Heart right ventricle (tissue), 16 donors: ENCODE data around the gene METTL22. TPM values are rescaled to one million over a fixed set of nuclear protein-coding genes. Genes with fewer than 3 reads are reported as not detected.

ENCODE experiments used
- ATAC-seq, 8 donors: fragments of 200-7000 bp; cut with Tn5 transposase; one replicate each; pipeline ENCODE4 v1.9.1; 2020; ENCODE audit warnings: mild to moderate bottlenecking in 8 of 8, moderate library complexity in 8 of 8, moderate number of reproducible peaks in 1 of 8
- DNase-seq, 2 donors: peaks; one replicate each; pipeline ENCODE4 v3.0.0-alpha.2; 2020
- H3K27ac ChIP-seq, 10 donors: fragments of 200-600 bp; sonication (generic) in 2 of 10; one replicate each; pipeline versions ENCODE4 v1.5.0 to v1.8.0; 2020 to 2022; ENCODE audit warnings: mild to moderate bottlenecking in 3 of 10
- H3K27me3 ChIP-seq, 7 donors: fragments of 200-600 bp; one replicate each; pipeline ENCODE4 v1.8.0; 2021 to 2022; ENCODE audit warnings: mild to moderate bottlenecking in 2 of 7
- H3K36me3 ChIP-seq, 9 donors: fragments of 200-600 bp; sonication (generic) in 1 of 9; one replicate each; pipeline versions ENCODE4 v1.5.0 to v1.8.0; 2020 to 2022; ENCODE audit warnings: mild to moderate bottlenecking in 2 of 9
- H3K4me1 ChIP-seq, 9 donors: fragments of 200-600 bp; sonication (generic) in 1 of 9; one replicate each; pipeline versions ENCODE4 v1.5.0 to v1.8.0; 2020 to 2022; ENCODE audit warnings: mild to moderate bottlenecking in 4 of 9
- H3K4me3 ChIP-seq, 10 donors: fragments of 200-600 bp; sonication (generic) in 2 of 10; one replicate each; pipeline versions ENCODE4 v1.5.0 to v1.8.0; 2020 to 2022; ENCODE audit warnings: mild to moderate bottlenecking in 7 of 10, moderate library complexity in 2 of 10
- H3K9me3 ChIP-seq, 11 donors: fragments of 200-600 bp in 10 of 11; sonication (generic) in 2 of 11; one replicate each; pipeline versions ENCODE4 v1.5.0 to v1.8.0; 2013 to 2022; ENCODE audit warnings: mild to moderate bottlenecking in 2 of 11, control low read depth in 1 of 11, moderate library complexity in 1 of 11
- CTCF ChIP-seq, 9 donors: fragments of 200-600 bp; sonication (generic) in 2 of 9; IDR thresholded peaks; one replicate each; pipeline versions ENCODE4 v1.5.0 to v1.8.0; 2021 to 2022; ENCODE audit warnings: antibody characterized with exemption in 9 of 9, mild to moderate bottlenecking in 5 of 9, moderate library complexity in 1 of 9
- WGBS, 2 donors: extraction: QIAGEN DNeasy Blood & Tissue Kit; methylation state at CpG; one replicate each; pipeline ENCODE4 v1.1.7; 2013; ENCODE audit warnings: inconsistent platforms in 1 of 2; 5-methylcytosine and 5-hydroxymethylcytosine counted together
- intact Hi-C, 10 donors: fragments of 100-400 bp; cut with DNase I; formaldehyde crosslinking; loops; one replicate each; pipeline versions ENCODE4 v1.11.1 to v1.14.2; 2022
- long read RNA-seq, 3 donors: library from polyadenylated mRNA; unstranded; transcript quantifications; one replicate each; pipeline ENCODE4 v2.0.0, GENCODE V29; 2020 to 2021
- polyA plus RNA-seq, 2 donors: library from polyadenylated mRNA; stranded (reverse); fragments of 200-250 nt; gene quantifications; one replicate each; pipeline ENCODE4 v1.2.3, GENCODE V29; 2013
- total RNA-seq, 10 donors: library from RNA; stranded (reverse); fragmentation: NEBNext Ultra II Directional in 3 of 10; extraction: Animal tissue kit (Norgen Biotek cat#: 25700) in 3 of 10; gene quantifications; one replicate each; pipeline versions ENCODE4 v1.2.1 to v1.2.4, GENCODE V29; 2021 to 2023
- donor health status: Arrhythmogenic right ventricular cardiomyopathy.
- donor health status: ischemic (EF 13 %, LVEDD 7.1; RV severe dilation, severe dysfunction).
- donor health status: healthy with polysubstance abuse.
- donor health status: DM: no; HTN: yes; CAD: no.
- donor health status: DM: no; HTN: no; CAD: no.
- donor health status: ischemic (EF 25% LVEDD 6.9; RV normal size, moderate dysfunction).
- donor health status: ischemic (EF 25% LVEDD 5.7; RV mildly dilated, moderate dysfunction).
- donor health status: healthy.
- donor health status: DM: yes; HTN: yes; CAD: no.
- donor health status: Ischemic cardiomyopathy.
- donor health status: ischemic (EF 35%, LVEDD 5.7; RV mildly dilated, moderate dysfunction).
- donor health status: nonischemic (EF 11% LVEDD 7.7; RV severe dilation, severe dysfunction).
- donor health status: DM: yes; HTN: yes; CAD: no.
- donor health status: PGD.
- donor health status: ischemic (EF 29% LVEDD 5.4; RV normal size, mild dysfunction).
- donor health status: nonischemic (EF 23%, LVEDD 6.1; RV moderate dilation, normal function).

METTL22 gene, protein sequence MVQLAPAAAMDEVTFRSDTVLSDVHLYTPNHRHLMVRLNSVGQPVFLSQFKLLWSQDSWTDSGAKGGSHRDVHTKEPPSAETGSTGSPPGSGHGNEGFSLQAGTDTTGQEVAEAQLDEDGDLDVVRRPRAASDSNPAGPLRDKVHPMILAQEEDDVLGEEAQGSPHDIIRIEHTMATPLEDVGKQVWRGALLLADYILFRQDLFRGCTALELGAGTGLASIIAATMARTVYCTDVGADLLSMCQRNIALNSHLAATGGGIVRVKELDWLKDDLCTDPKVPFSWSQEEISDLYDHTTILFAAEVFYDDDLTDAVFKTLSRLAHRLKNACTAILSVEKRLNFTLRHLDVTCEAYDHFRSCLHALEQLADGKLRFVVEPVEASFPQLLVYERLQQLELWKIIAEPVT
- total RNA-seq (10 to 100 TPM; 23.5 to 36.4 (median 32.9) TPM), polyA plus RNA-seq (10 to 100 TPM; 53.3 to 64.5 TPM)
- long read RNA-seq, donor 1, full-length matches to known transcripts: 14 of 31 reads
- long read RNA-seq, donor 1, partial matches to known transcripts: 8 of 31 reads
- long read RNA-seq, donor 1, other reads (novel, unspliced or antisense): 9 of 31 reads
- long read RNA-seq, donor 2, full-length matches to known transcripts: 10 of 28 reads
- long read RNA-seq, donor 2, partial matches to known transcripts: 7 of 28 reads
- long read RNA-seq, donor 2, other reads (novel, unspliced or antisense): 11 of 28 reads
- long read RNA-seq, donor 3, full-length matches to known transcripts: 26 of 54 reads
- long read RNA-seq, donor 3, partial matches to known transcripts: 11 of 54 reads
- long read RNA-seq, donor 3, other reads (novel, unspliced or antisense): 17 of 54 reads

DNA sequence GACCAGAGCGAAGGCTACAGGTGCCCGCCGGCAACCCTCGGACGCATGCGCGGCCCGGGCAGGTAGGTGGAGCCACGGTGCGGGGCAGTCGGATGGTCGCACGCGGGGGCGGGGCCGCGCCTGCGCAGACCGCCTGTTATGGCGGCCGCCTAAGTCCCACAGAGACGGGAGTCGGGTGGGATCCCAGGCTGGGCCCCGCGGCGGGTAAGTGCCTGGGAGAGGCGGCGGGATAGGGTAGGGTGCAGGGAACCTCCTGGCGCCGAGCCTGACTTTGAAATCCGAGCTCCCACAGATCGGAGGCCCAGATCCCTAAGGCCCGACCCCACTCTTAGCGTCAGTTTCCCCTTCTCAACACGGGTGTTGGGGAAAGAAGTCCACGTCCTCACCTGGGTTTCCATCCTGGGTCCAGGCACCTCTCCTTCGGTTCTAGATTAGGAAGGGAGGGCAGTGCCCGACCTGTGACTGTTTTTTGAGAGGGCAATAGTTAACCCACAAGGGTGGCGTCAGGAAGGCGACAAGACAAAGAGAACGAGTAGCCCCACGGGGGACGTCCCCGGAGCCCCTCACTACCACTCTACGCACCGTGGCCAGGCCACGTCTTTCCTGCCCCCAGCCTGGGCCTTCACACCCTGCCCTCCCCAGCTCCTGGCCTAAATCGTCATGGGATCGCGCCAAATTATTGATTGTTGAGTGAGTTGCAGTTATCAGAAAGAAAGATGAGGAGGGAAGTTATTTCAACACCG lies at the start of gene METTL22:
TSS of gene METTL22 (plus strand) at position 127 of the 743 bp plus-strand sequence. CDS start 3,968 bp downstream, outside the sequence.
- H3K27ac ChIP-seq: peak within 1 kb of the TSS in 9 of 10 donors; percentile 57 to 92 (median 85)
- H3K27me3 ChIP-seq: no peaks in the 10 kb centered on the region
- TF ChIP-seq CTCF (IDR thresholded peaks at IDR 0.05): no peak
- peaks cover 0 to 24% (median 19%) of the 10 kb centered on the region in 9 donors for H3K4me1 ChIP-seq
- peaks cover 0 to 29% (median 13%) of the 10 kb centered on the region in 9 donors for H3K36me3 ChIP-seq
- intact Hi-C loops: loop anchor here in 2 of 10 donors (5.0 kb wide), 2 partner anchors 49 to 54 kb away; no protein-coding TSS in a partner anchor
- DNase-seq (peak; percentile 89 to 96), ATAC-seq (peak; percentile 98 to 99 (median 99))
- 0 to 1% methylated on average over 51 of the region's 51 CpGs for WGBS, 2 donors
- peak within 1 kb of the TSS; percentile 71 to 99 (median 84) for H3K4me3 ChIP-seq
- H3K9me3 ChIP-seq: no peaks in the 10 kb centered on the region

- Histone ChIP-seq H3K9me3 (no peaks in the 10 kb centered on the region), H3K27me3 (peaks cover 0 to 51% (median 28%) of the 10 kb centered on the region in 7 donors), H3K27ac (no peak overlapping the region), H3K4me1 (peaks cover 0 to 20% (median 0%) of the 10 kb centered on the region in 9 donors), H3K36me3 (no peaks in the 10 kb centered on the region), H3K4me3 (no peak overlapping the region)
- 75 to 81% methylated on average over 11 of the region's 11 CpGs for WGBS, 2 donors
- ATAC-seq: no peak
- intact Hi-C loops: loop anchor here in 3 of 10 donors (5.0 to 10.0 kb wide), 3 partner anchors 50 to 223 kb away; partner anchors contain the start of genes METTL22 (in 1 of the 3), PMM2 (in 1 of the 3) and TMEM186 (in 1 of the 3)
- no peak for DNase-seq
- no peak for TF ChIP-seq CTCF (IDR thresholded peaks at IDR 0.05)
Observed at GRCh38 chr16:8572063-8572918, 49.2 kb upstream of the METTL22 start.

GRCh38 chr16:8572919-8573724 lies 48.4 kb upstream of the METTL22 start:
- H3K4me1 ChIP-seq: peaks cover 0 to 14% (median 0%) of the 10 kb centered on the region in 9 donors
- ATAC-seq: peak in 1 of 8 donors; percentile 32
- intact Hi-C loops: loop anchor here in 3 of 10 donors (5.0 to 10.0 kb wide), 3 partner anchors 49 to 222 kb away; partner anchors contain the start of genes METTL22 (in 1 of the 3), PMM2 (in 1 of the 3) and TMEM186 (in 1 of the 3)
- DNase-seq: no peak
- H3K27me3 ChIP-seq: peaks cover 0 to 52% (median 34%) of the 10 kb centered on the region in 7 donors
- WGBS, 2 donors: 28 to 32% methylated on average over 7 of the region's 7 CpGs
- no peaks in the 10 kb centered on the region for H3K36me3 ChIP-seq
- H3K27ac ChIP-seq: no peak overlapping the region
- no peaks in the 10 kb centered on the region for H3K9me3 ChIP-seq
- peak in 7 of 9 donors; percentile 27 to 55 (median 46) for TF ChIP-seq CTCF (IDR thresholded peaks at IDR 0.05)
- H3K4me3 ChIP-seq: no peak overlapping the region
